GOT3 (cell line): ENCODE data around the gene LSM4.

ENCODE experiments used
- DNase-seq: peaks from one replicate; lab custom pipeline; 2025; ENCODE audit warnings: mixed read lengths; lab: John Stamatoyannopoulos, UW

Gene LSM4

GRCh38 chr19:18310966-18311365, 11.9 kb downstream of the LSM4 start:
- DNase-seq: no peak

GRCh38 chr19:18310118-18310909, 12.6 kb downstream of the LSM4 start:
- DNase-seq: no peak

DNA sequence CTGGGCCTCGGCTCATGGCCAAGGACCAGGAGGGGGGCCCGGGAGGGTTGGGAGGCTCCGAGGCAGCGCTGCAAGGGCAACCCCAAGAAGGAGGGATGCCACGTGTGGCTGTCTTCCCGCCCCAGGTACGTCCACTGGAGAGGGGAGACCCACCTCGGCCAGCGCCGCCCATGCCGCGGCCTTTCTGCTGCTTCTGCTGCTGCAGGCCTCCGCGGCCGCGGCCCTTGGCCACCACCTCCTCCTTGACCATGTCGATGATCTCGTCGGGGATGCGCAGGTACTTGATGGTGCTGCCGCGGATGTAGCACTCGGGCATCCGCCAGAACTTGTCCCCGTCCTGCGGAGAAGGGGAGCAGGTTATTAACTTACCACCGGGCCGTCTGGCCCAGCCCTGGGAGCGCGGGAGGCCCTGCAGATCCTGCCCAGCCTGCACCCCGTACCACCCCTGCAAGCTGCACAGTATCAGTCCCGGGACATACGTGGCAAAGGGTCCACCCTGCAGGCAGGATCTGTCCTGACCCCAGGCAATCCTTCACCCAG, 13.3 kb downstream of the LSM4 start:
- no peak for DNase-seq

DNA sequence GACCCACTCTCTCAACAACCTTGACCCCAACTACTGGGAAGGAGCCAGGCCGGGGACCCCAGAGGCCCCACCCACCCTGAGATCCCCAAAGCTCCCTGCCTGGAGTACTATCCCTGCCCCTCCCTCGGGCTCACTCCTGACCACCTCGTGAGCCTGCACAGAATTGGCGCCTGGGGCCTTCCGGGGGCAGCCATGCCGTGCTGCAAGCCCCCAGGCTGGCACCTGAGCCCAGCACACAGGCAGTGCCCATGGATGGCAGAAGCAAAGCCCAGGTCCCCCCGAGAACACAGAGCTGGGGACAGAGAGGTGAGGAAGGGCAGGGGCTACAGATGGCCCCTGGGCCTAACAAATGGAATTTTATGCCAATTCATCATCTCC, 13.9 kb downstream of the LSM4 start:
- no peak for DNase-seq

DNA sequence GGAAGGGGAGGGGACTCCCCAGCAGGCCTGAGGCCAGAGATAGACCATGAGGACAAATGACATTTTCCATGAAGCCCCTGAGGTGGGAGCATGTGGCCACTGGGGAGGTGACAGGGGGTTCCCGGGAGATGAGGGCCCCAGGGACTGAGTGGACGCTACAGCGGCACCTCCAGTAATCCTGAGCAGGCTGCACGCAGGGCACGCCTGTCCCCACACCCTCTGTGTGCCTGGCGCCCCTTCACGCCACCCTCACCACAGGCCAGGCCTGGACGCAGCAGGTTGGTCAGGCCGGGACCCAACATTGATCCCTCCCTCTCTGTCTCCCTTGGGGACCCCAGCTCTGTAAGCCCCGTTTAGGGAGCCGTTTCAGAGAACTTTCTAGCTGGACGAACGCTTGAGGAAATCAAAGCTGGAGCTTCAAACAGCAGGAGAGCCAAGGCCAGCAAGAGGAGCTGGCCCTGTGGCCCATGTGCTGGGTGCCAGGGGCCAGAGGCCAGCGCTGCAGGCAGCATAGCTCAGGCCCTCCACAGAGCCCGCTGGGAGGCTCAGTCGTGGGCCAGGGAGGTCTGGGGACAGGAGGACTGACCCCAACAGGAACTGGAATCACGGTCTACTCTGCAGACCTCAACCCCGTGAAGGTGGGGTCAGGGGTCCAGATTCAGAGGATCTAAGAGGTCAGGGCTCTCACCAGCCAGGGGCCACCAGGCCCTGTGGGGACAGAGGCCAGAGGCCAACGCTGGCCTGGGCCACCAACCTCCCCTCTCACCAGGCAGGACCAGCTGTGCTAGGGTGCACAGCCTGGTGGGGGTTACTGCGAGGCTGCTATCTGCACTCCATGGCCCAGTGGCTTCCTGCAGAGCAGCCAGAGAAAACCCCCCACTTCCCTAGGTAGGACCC, 14.6 kb downstream of the LSM4 start:
- no peak for DNase-seq

- DNase-seq: no peak
These were observed 15.6 kb downstream of the LSM4 start for GRCh38 chr19:18307271-18307681.

GRCh38 chr19:18306888-18307260, 16.0 kb downstream of the LSM4 start:
- DNase-seq: no peak

DNA sequence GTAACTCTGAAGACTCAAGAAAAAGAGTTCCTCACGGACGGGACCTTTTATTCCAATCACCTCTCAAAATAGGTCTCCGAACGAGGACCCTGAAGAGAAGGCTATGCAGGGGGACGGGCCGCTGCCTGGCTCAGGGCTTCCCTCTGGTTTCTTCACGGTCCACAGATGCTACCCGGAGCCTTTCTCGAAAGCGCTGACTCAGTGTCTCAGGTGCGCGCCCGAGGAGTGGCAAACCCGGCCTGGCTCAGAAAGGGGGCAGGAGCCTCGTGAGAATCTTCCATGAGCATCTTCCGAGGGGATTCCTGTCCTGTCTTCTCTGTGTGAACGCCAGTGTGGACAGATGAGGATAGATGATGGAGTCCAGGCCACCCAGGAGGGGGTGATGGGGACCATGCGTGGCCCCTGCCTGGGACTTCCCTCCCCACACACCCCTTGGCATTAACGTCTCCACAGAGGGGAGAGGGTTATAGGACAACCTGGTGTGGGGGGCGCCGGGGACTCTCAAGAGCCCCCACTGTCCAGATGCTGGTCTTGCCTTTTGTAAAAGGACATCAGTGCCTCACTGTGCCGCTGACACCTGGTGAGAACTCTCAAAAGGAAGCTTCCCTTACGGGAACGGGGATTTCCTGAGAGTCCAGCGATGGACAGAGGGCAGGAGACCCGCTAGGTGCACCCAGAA, 16.5 kb downstream of the LSM4 start:
- no peak for DNase-seq

- no peak for DNase-seq
These were observed 18.2 kb downstream of the LSM4 start for GRCh38 chr19:18304458-18305310.

DNA sequence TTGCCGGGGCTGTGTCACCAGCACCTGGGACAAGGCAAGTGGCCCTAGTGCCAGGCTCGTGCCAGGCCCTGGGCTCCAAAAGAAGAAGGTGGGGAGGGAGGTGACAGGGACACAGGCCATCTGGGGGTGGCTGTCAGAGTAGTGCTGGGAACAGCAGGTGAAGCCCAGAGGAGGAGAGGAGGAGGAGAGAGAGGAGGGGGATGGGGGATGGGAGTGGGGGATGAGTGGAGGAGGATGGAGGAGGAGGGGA, 18.7 kb downstream of the LSM4 start:
- DNase-seq: no peak

GRCh38 chr19:18301718-18302111, 21.2 kb downstream of the LSM4 start:
- no peak for DNase-seq

DNA sequence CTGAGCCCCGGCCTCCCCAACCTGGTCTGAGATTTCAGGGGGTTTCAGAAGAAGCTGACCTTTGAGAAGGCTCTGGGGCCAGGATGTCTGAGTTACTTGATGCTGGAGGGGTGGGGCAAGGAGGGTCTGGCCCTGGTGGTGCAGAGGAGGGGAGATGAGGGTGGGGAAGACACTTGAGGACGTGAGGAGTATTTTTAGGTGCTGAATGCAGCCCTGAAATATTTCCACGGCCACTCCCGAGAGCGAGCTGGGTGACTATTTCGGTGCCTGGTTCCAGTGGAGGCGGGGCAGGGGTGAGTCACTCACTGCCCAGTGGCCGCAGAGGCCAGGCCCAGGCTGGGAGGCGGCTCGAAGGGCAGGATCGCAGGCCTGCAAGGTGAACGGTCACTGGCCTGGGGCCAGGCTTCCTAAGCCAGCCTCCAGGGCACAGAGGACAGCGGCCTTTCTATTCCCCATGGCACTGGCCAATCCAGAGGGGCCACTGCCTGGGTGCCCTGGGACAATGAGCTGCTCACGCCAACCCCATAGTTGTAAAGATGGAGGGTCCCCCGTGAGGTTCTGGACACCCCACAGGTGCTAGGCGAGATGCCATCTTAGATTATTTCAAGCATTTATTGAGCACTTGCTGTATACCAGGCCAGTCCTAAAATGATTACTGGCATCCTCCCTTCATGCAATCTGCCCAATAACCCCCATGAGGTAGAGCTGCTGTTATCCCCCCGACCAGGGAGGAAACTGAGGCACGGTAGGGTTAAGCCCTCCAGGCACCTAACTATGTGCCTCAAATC, 21.8 kb downstream of the LSM4 start:
- peak; percentile 25 for DNase-seq

- no peak for DNase-seq
These were observed 23.2 kb downstream of the LSM4 start for GRCh38 chr19:18299654-18300053.

- no peak for DNase-seq
These were observed 24.3 kb downstream of the LSM4 start for GRCh38 chr19:18298601-18299000.

DNA sequence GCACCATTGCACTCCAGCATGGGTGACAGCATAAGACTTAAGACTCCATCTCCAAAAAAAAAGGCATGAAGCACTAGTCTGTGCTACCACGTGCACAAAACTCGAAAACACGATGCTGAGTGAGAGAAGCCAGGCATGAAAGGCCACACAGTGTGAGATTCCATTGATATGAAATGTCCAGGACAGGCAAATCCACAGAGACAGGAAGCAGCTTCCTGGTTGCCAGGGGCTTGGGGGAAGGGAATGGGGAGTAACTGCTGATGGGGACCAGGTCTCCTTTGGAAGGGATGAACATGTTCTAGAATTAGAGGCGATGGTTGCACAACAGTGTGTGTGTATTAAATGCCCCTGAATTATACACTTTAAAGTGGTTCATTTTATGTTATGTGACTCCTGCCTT, 25.6 kb downstream of the LSM4 start:
- DNase-seq: no peak

DNA sequence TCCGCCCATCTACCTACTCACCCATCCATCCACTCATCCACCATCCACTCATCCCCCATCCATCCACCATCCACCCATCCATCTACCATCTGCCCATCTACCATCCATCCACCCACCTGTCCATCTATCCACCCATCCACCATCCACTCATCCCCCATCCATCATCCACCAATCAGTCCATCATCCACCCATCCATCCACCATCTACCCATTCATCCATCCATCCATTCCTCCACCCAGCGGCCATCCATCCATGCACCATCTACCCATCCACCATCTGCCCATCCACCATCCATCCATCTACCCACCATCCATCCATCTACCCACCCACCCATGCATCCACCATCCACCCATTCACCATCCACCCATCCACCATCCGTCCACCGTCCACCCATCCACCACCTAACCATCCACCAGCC, 27.8 kb downstream of the LSM4 start:
- no peak for DNase-seq

DNA sequence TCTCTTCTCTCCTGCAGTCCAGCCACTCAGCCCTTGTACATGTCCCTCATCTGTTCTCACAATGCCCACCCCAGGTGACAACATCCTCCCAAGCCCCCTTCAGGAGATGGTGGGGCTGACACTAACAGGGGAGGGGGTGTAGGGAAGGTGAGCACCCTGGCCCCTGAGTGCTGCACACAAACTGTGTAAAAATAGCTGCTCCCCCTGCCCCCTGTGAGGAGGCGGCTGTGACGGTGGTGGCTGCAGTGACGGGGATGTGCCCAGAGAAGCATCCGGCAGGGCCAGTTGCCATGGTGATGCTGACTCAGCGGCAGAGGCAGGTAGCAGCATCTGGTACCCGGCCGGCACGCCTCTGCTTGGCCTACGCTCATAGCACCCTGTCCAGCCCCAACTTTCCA, 28.4 kb downstream of the LSM4 start:
- DNase-seq: no peak

DNA sequence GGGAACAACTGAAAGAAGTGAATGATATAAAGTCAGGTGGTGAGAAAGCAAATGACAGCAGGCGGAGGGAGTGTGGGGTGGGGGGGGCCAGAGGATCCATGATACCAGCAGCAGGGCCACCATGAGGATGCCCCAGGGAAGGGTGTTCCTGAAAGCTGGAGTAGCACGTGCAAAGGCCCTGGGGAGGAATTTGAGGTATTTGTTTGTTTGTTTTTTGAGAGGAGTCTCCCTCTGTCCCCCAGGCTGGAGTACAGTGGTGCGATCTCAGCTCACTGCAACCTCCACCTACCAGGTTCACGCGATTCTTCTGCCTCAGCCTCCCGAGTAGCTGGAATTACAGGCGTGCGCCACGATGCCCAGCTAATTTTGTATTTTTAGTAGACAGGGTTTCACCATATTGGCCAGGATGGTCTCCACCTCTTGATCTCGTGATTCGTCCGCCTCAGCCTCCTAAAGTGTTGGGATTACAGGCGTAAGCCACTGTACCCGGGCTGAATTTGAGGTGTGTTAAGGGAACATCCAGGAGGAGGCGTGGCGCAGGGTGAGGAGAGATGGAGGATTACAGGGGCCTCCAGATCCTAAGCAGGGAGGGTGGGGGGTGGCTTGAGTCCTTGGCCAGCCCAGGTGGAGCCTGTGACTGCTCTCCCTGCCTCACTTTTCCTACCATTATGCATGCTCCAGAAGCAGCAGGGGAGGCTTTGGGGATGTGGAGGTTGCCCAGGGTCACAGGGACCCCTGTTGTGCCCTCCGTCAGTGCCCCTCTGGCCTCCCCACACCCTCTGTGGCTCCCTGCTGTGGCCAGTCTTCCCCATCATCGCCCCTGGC, 29.0 kb downstream of the LSM4 start:
- DNase-seq: no peak

DNA sequence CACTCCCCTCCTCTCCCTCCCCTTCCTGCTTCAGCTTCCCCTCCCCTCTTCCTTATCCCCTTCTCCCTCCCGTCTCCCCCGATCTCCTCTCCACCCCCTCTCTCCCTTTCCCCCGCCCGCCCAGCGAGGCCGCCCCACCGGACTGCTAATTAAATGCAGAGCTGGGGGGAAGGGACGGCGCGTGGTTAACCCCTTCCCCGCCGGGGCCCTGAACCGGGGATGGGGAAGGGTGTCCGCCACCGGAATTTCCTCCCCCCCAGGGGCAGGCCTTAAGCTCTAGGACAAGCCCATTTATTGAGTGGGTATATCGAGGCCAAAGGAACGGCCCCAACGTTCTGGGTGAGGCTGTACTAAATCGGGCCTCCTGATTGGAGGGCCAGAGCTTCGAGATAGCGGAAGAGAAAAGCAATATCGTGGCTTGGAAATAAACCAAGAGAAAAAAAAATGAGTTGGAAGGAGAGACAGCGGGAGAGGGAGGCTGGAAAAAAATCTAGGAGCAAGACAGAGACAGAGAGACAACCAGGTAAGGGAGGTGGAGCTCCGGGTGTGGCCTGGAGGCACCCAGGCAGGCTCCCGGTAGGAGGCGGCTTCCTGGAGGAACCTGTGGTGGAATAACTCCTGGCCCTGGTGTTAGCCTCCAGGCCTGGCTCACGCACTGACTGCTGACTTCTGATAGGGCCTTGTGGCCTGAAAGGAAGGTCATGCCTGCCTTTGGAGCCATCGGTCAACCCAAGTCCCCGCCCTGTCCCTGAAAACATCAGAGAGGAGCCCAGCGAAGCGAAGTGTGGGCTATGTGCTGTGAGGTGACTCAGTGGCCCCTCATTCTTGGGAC, 29.9 kb downstream of the LSM4 start:
- no peak for DNase-seq
